SK-N-SH (cell line): ENCODE results near the gene ADAM21.

ENCODE experiments used
- CHD2 ChIP-seq: fragments of 150-350 bp; IDR thresholded peaks from 2 replicates; pipeline ENCODE4 v1.6.1; 2018; ENCODE audit warnings: low read length; ENCODE audit not compliant: partially characterized antibody
- ELF1 ChIP-seq: IDR thresholded peaks from 2 replicates; pipeline ENCODE4 v1.4.0; 2012
- EZH2phosphoT487 ChIP-seq: fragments of 200-600 bp; sonication (generic); IDR thresholded peaks from 2 replicates; pipeline ENCODE4 v1.6.1; 2017; ENCODE audit warnings: low read depth, mixed run types, mild to moderate bottlenecking, antibody characterized with exemption, moderate library complexity, borderline replicate concordance
- FOXJ3 ChIP-seq: sonication (generic); formaldehyde crosslinking; IDR thresholded peaks from 2 replicates; pipeline ENCODE4 v1.5.1; 2020; ENCODE audit warnings: mild to moderate bottlenecking, missing genetic modification reagents
- FOXM1 ChIP-seq: IDR thresholded peaks from 2 replicates; pipeline ENCODE4 v1.4.0; 2012; ENCODE audit warnings: low read depth, mild to moderate bottlenecking
- MXI1 ChIP-seq: IDR thresholded peaks from 2 replicates; pipeline ENCODE4 v1.6.1; 2012; ENCODE audit warnings: mild to moderate bottlenecking, low read depth, low read length, improper control_type of control experiment
- POLR2AphosphoS5 ChIP-seq: IDR thresholded peaks from 2 replicates; pipeline ENCODE4 v1.6.1; 2012; ENCODE audit warnings: low read depth, low read length
- RAD21 ChIP-seq: IDR thresholded peaks from 2 replicates; pipeline ENCODE4 v1.6.1; 2012; ENCODE audit warnings: mild to moderate bottlenecking, low read length
- SIN3A ChIP-seq: IDR thresholded peaks from 2 replicates; pipeline ENCODE4 v1.6.1; 2012; ENCODE audit warnings: low read depth, mild to moderate bottlenecking, low read length, moderate library complexity, borderline replicate concordance
- TAF1 ChIP-seq: IDR thresholded peaks from 2 replicates; pipeline ENCODE4 v1.6.1; 2012; ENCODE audit warnings: low read depth, mild to moderate bottlenecking, low read length, moderate library complexity, borderline replicate concordance
- YY1 ChIP-seq: IDR thresholded peaks from 2 replicates; pipeline ENCODE4 v1.4.0; 2012; ENCODE audit warnings: low read depth, mild to moderate bottlenecking
- ZBTB33 ChIP-seq: IDR thresholded peaks from 2 replicates; pipeline ENCODE4 v1.4.0; 2012; ENCODE audit warnings: low read depth, borderline replicate concordance
- TF ChIP-seq, protein P1 (sequence below): IDR thresholded peaks from 2 replicates; pipeline ENCODE4 v1.6.1; 2012; ENCODE audit warnings: mild to moderate bottlenecking, low read depth, low read length, moderate library complexity
- TF ChIP-seq, protein P2 (sequence below): fragments of 200-600 bp; sonication (generic); IDR thresholded peaks from 2 replicates; pipeline ENCODE4 v1.6.1; 2017; ENCODE audit warnings: antibody characterized with exemption, mild to moderate bottlenecking, moderate library complexity

DNA sequence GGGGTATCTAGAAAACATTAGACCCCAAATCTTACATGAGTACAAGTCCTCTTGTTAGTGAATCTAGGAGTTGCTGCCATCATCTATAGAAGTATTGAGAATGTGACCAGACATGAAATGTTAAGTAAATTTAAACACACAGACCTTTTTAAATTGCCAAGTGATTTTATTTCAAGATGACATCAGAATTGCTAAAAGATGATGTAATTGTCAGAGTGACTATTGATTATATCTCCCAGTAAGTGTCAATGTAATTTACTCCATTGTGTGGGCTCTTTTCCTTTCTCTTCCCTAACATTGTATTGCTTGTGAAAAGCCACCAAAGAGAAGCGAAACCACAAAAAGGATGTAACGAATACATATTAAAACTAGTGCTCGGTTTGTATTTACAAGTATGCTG, 16.8 kb downstream of the ADAM21 start:
- TF ChIP-seq CHD2 = no peak
- TF ChIP-seq, protein P1, sequence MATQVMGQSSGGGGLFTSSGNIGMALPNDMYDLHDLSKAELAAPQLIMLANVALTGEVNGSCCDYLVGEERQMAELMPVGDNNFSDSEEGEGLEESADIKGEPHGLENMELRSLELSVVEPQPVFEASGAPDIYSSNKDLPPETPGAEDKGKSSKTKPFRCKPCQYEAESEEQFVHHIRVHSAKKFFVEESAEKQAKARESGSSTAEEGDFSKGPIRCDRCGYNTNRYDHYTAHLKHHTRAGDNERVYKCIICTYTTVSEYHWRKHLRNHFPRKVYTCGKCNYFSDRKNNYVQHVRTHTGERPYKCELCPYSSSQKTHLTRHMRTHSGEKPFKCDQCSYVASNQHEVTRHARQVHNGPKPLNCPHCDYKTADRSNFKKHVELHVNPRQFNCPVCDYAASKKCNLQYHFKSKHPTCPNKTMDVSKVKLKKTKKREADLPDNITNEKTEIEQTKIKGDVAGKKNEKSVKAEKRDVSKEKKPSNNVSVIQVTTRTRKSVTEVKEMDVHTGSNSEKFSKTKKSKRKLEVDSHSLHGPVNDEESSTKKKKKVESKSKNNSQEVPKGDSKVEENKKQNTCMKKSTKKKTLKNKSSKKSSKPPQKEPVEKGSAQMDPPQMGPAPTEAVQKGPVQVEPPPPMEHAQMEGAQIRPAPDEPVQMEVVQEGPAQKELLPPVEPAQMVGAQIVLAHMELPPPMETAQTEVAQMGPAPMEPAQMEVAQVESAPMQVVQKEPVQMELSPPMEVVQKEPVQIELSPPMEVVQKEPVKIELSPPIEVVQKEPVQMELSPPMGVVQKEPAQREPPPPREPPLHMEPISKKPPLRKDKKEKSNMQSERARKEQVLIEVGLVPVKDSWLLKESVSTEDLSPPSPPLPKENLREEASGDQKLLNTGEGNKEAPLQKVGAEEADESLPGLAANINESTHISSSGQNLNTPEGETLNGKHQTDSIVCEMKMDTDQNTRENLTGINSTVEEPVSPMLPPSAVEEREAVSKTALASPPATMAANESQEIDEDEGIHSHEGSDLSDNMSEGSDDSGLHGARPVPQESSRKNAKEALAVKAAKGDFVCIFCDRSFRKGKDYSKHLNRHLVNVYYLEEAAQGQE = no peak
- no peak for TF ChIP-seq MXI1
- no peak for TF ChIP-seq POLR2AphosphoS5
- TF ChIP-seq YY1 = no peak
- TF ChIP-seq EZH2phosphoT487 = no peak
- TF ChIP-seq, protein P2, sequence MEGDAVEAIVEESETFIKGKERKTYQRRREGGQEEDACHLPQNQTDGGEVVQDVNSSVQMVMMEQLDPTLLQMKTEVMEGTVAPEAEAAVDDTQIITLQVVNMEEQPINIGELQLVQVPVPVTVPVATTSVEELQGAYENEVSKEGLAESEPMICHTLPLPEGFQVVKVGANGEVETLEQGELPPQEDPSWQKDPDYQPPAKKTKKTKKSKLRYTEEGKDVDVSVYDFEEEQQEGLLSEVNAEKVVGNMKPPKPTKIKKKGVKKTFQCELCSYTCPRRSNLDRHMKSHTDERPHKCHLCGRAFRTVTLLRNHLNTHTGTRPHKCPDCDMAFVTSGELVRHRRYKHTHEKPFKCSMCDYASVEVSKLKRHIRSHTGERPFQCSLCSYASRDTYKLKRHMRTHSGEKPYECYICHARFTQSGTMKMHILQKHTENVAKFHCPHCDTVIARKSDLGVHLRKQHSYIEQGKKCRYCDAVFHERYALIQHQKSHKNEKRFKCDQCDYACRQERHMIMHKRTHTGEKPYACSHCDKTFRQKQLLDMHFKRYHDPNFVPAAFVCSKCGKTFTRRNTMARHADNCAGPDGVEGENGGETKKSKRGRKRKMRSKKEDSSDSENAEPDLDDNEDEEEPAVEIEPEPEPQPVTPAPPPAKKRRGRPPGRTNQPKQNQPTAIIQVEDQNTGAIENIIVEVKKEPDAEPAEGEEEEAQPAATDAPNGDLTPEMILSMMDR = no peak
- no peak for TF ChIP-seq RAD21
- TF ChIP-seq ZBTB33 = no peak
- no peak for TF ChIP-seq TAF1
- no peak for TF ChIP-seq FOXJ3 (CRISPR knock-in tag)
- no peak for TF ChIP-seq ELF1
- no peak for TF ChIP-seq FOXM1
- no peak for TF ChIP-seq SIN3A
